HepG2 (cell line): ENCODE data around the gene ISY1. TPM values are rescaled to one million over a fixed set of nuclear protein-coding genes. Genes with fewer than 3 reads are reported as not detected.
A peak's percentile ranks its signal among the peaks of the same experiment; 100 is the strongest.

Source experiments
- AKAP8 ChIP-seq: sonication (generic); formaldehyde crosslinking; IDR thresholded peaks from 2 replicates; pipeline ENCODE4 v1.5.1; 2020; ENCODE audit warnings: mild to moderate bottlenecking, missing genetic modification reagents
- GATA4 ChIP-seq: sonication (generic); IDR thresholded peaks from 2 replicates; pipeline ENCODE4 v1.6.1; 2016; ENCODE audit warnings: antibody characterized with exemption, low read depth, borderline replicate concordance
- KMT2A ChIP-seq: sonication (generic); formaldehyde crosslinking; IDR thresholded peaks from 2 replicates; pipeline ENCODE4 v1.4.0; 2020; ENCODE audit warnings: missing genetic modification reagents
- MTF1 ChIP-seq: sonication (generic); formaldehyde crosslinking; IDR thresholded peaks from 2 replicates; pipeline ENCODE4 v1.5.0; 2020; ENCODE audit warnings: missing genetic modification reagents
- NR2F1 ChIP-seq, 2 experiments: fragments of 450-650 bp in 1 of 2; formaldehyde crosslinking in 1 of 2; IDR thresholded peaks; 2 replicates each; pipeline versions ENCODE4 v1.5.0 to v1.6.1; 2016 to 2020; ENCODE audit warnings: mild to moderate bottlenecking in 1 of 2, missing compliant biosample characterization in 1 of 2, missing genetic modification reagents in 1 of 2, moderate library complexity in 1 of 2
- RARG ChIP-seq: sonication (generic); formaldehyde crosslinking; IDR thresholded peaks from 2 replicates; pipeline ENCODE4 v1.4.0; 2020; ENCODE audit warnings: low read depth, mild to moderate bottlenecking, missing genetic modification reagents
- RFX3 ChIP-seq: IDR thresholded peaks from 2 replicates; pipeline ENCODE4 v1.6.1; 2016; ENCODE audit warnings: missing biosample characterization, missing genetic modification reagents
- RNF2 ChIP-seq: fragments of 450-650 bp; conservative IDR thresholded peaks from 2 replicates; pipeline ENCODE4 v1.6.1; 2016; ENCODE audit warnings: low read depth
- SMAD1 ChIP-seq: sonication (generic); formaldehyde crosslinking; IDR thresholded peaks from 2 replicates; pipeline ENCODE4 v1.4.0; 2020; ENCODE audit warnings: missing genetic modification reagents, low read depth, mild to moderate bottlenecking, borderline replicate concordance
- SOX13 ChIP-seq, 3 experiments: fragments of 450-650 bp in 1 of 3; sonication (generic) in 1 of 3; formaldehyde crosslinking in 1 of 3; IDR thresholded peaks in 2 of 3; conservative IDR thresholded peaks in 1 of 3; 2 replicates each; pipeline versions ENCODE4 v1.5.0 to v1.6.1; 2016 to 2020; ENCODE audit warnings: antibody characterized with exemption in 1 of 3, mild to moderate bottlenecking in 1 of 3, missing compliant biosample characterization in 1 of 3, missing genetic modification reagents in 1 of 3, moderate library complexity in 1 of 3
- SRF ChIP-seq: IDR thresholded peaks from 2 replicates; pipeline ENCODE4 v1.6.1; 2011; ENCODE audit warnings: mild to moderate bottlenecking, low read depth, low read length, moderate library complexity
- SUZ12 ChIP-seq: fragments of 150-350 bp; IDR thresholded peaks from 2 replicates; pipeline ENCODE4 v1.6.1; 2014; ENCODE audit warnings: low read depth, low read length
- TRAFD1 ChIP-seq: sonication (generic); formaldehyde crosslinking; IDR thresholded peaks from 2 replicates; pipeline ENCODE4 v1.5.1; 2020; ENCODE audit warnings: missing genetic modification reagents, mild to moderate bottlenecking, borderline replicate concordance
- ZNF34 ChIP-seq: sonication (generic); formaldehyde crosslinking; IDR thresholded peaks from 2 replicates; pipeline ENCODE4 v1.4.0; 2020; ENCODE audit warnings: mild to moderate bottlenecking, missing genetic modification reagents, borderline replicate concordance
- ZNF562 ChIP-seq: sonication (generic); formaldehyde crosslinking; IDR thresholded peaks from 2 replicates; pipeline ENCODE4 v1.8.0; 2022; ENCODE audit warnings: missing genetic modification reagents, borderline replicate concordance
- ZNF605 ChIP-seq: sonication (generic); formaldehyde crosslinking; IDR thresholded peaks from 2 replicates; pipeline ENCODE4 v1.8.0; 2022; ENCODE audit warnings: mild to moderate bottlenecking, missing genetic modification reagents
- polyA plus RNA-seq, 8 experiments: library from polyadenylated mRNA; depleted of rRNA in 3 of 8; stranded (reverse) in 7 of 8; unstranded in 1 of 8; fragments of >200 nt; fragmentation: Illumina TruSeq in 4 of 8; extraction: Trizol in 4 of 8; gene quantifications; 2 replicates each; pipeline versions ENCODE4 v1.2.1 to v1.2.3, GENCODE V29; 2011 to 2016; ENCODE audit warnings: low read depth in 4 of 8, missing spikeins in 1 of 8, mixed read lengths in 1 of 8; ENCODE audit not compliant: insufficient read depth in 1 of 8
- total RNA-seq, 5 experiments: library from RNA; depleted of rRNA; stranded (reverse); fragments of >200 nt; fragmentation: Illumina TruSeq; extraction: Trizol; gene quantifications; 2 replicates each; pipeline ENCODE4 v1.2.3, GENCODE V29; 2016; ENCODE audit warnings: low read depth in 1 of 5
- TF ChIP-seq, protein P1 (sequence below): sonication (generic); formaldehyde crosslinking; IDR thresholded peaks from 2 replicates; pipeline ENCODE4 v1.5.0; 2020; ENCODE audit warnings: mild to moderate bottlenecking, missing genetic modification reagents
- TF ChIP-seq, protein P2 (sequence below): sonication (generic); formaldehyde crosslinking; IDR thresholded peaks from 2 replicates; pipeline ENCODE4 v1.5.0; 2020; ENCODE audit warnings: mild to moderate bottlenecking, missing genetic modification reagents, moderate library complexity
- TF ChIP-seq, protein P3 (sequence below): sonication (generic); formaldehyde crosslinking; IDR thresholded peaks from 2 replicates; pipeline ENCODE4 v1.4.0; 2020; ENCODE audit warnings: missing genetic modification reagents
- TF ChIP-seq, protein P4 (sequence below), 2 experiments: IDR thresholded peaks; 2 replicates each; pipeline ENCODE4 v1.6.1; 2011 to 2012; ENCODE audit warnings: low read length in 2 of 2, borderline replicate concordance in 1 of 2, low read depth in 1 of 2, mild to moderate bottlenecking in 1 of 2, moderate library complexity in 1 of 2

Gene ISY1
- total and polyA plus RNA-seq, 2 of the 13 experiments (the other 11 are each of a cell fraction or from before 2014, with no cell fraction given): 21.0 to 39.1 TPM

GRCh38 chr3:129116482-129116946 is 44.3 kb downstream of the ISY1 start (continued):
- TF ChIP-seq, protein P1, sequence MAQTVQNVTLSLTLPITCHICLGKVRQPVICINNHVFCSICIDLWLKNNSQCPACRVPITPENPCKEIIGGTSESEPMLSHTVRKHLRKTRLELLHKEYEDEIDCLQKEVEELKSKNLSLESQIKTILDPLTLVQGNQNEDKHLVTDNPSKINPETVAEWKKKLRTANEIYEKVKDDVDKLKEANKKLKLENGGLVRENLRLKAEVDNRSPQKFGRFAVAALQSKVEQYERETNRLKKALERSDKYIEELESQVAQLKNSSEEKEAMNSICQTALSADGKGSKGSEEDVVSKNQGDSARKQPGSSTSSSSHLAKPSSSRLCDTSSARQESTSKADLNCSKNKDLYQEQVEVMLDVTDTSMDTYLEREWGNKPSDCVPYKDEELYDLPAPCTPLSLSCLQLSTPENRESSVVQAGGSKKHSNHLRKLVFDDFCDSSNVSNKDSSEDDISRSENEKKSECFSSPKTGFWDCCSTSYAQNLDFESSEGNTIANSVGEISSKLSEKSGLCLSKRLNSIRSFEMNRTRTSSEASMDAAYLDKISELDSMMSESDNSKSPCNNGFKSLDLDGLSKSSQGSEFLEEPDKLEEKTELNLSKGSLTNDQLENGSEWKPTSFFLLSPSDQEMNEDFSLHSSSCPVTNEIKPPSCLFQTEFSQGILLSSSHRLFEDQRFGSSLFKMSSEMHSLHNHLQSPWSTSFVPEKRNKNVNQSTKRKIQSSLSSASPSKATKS (CRISPR knock-in tag): no peak
- TF ChIP-seq SOX13 (IDR thresholded peaks at IDR 0.05): no peak
- TF ChIP-seq SOX13 (CRISPR knock-in tag; conservative IDR thresholded peaks at IDR 0.05 in 1 of 2, IDR thresholded peaks at IDR 0.05 in 1 of 2): peak in 1 of 2 experiments; percentile 68; a peak in 2 of 4 replicates
- no peak for TF ChIP-seq AKAP8 (CRISPR knock-in tag)
- no peak for TF ChIP-seq RNF2
- TF ChIP-seq RARG (CRISPR knock-in tag): no peak
- TF ChIP-seq RFX3 (CRISPR knock-in tag): no peak
- TF ChIP-seq ZNF605 (CRISPR knock-in tag): 0 out of 2 replicates have a peak, but pooled peaks have one; percentile 46
- TF ChIP-seq MTF1 (CRISPR knock-in tag): no peak
- no peak for TF ChIP-seq SRF
- TF ChIP-seq, protein P2, sequence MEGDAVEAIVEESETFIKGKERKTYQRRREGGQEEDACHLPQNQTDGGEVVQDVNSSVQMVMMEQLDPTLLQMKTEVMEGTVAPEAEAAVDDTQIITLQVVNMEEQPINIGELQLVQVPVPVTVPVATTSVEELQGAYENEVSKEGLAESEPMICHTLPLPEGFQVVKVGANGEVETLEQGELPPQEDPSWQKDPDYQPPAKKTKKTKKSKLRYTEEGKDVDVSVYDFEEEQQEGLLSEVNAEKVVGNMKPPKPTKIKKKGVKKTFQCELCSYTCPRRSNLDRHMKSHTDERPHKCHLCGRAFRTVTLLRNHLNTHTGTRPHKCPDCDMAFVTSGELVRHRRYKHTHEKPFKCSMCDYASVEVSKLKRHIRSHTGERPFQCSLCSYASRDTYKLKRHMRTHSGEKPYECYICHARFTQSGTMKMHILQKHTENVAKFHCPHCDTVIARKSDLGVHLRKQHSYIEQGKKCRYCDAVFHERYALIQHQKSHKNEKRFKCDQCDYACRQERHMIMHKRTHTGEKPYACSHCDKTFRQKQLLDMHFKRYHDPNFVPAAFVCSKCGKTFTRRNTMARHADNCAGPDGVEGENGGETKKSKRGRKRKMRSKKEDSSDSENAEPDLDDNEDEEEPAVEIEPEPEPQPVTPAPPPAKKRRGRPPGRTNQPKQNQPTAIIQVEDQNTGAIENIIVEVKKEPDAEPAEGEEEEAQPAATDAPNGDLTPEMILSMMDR (CRISPR knock-in tag): no peak; the same call in 1 of the 2 replicates
- TF ChIP-seq ZNF34 (CRISPR knock-in tag): no peak
- TF ChIP-seq ZNF562 (CRISPR knock-in tag): no peak
- no peak for TF ChIP-seq TRAFD1 (CRISPR knock-in tag)
- TF ChIP-seq, protein P3, sequence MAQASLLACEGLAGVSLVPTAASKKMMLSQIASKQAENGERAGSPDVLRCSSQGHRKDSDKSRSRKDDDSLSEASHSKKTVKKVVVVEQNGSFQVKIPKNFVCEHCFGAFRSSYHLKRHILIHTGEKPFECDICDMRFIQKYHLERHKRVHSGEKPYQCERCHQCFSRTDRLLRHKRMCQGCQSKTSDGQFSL: no peak
- no peak for TF ChIP-seq SUZ12
- TF ChIP-seq NR2F1 (CRISPR knock-in tag; IDR thresholded peaks at IDR 0.05): peak in 1 of 2 experiments; percentile 46; a peak in 1 of 4 replicates
- no peak for TF ChIP-seq KMT2A
- TF ChIP-seq GATA4: no peak
- TF ChIP-seq, protein P4, sequence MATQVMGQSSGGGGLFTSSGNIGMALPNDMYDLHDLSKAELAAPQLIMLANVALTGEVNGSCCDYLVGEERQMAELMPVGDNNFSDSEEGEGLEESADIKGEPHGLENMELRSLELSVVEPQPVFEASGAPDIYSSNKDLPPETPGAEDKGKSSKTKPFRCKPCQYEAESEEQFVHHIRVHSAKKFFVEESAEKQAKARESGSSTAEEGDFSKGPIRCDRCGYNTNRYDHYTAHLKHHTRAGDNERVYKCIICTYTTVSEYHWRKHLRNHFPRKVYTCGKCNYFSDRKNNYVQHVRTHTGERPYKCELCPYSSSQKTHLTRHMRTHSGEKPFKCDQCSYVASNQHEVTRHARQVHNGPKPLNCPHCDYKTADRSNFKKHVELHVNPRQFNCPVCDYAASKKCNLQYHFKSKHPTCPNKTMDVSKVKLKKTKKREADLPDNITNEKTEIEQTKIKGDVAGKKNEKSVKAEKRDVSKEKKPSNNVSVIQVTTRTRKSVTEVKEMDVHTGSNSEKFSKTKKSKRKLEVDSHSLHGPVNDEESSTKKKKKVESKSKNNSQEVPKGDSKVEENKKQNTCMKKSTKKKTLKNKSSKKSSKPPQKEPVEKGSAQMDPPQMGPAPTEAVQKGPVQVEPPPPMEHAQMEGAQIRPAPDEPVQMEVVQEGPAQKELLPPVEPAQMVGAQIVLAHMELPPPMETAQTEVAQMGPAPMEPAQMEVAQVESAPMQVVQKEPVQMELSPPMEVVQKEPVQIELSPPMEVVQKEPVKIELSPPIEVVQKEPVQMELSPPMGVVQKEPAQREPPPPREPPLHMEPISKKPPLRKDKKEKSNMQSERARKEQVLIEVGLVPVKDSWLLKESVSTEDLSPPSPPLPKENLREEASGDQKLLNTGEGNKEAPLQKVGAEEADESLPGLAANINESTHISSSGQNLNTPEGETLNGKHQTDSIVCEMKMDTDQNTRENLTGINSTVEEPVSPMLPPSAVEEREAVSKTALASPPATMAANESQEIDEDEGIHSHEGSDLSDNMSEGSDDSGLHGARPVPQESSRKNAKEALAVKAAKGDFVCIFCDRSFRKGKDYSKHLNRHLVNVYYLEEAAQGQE (IDR thresholded peaks at IDR 0.05; ENCODE audit: borderline replicate concordance in 1 of 2, low read depth in 1 of 2, low read length in 2 of 2): no peak
- no peak for TF ChIP-seq SMAD1 (CRISPR knock-in tag)
